PC-3 (cell line): ENCODE results near the gene PITX3. TPM values are rescaled to one million over a fixed set of nuclear protein-coding genes. Genes with fewer than 3 reads are reported as not detected.

ENCODE experiments used
- ATAC-seq: fragments of 200-7000 bp; cut with Tn5 transposase; 2 replicates; pipeline ENCODE4 v1.9.1; 2020; ENCODE audit warnings: mild to moderate bottlenecking, moderate library complexity
- BruUV-seq: library from RNA; stranded (reverse); fragments of 400-500 nt; replicated peaks from 2 replicates; lab custom pipeline; 2021; lab: Mats Ljungman, UMichigan
- CTCF ChIA-PET: fragments of 300-600 bp; sonication (Branson Sonifier 250); formaldehyde crosslinking; loops from one replicate; lab custom pipeline; 2022; ENCODE audit warnings: antibody characterized with exemption; lab: Charles Lee
- POLR2A ChIA-PET: fragments of 300-600 bp; sonication (Branson Sonifier 250); formaldehyde crosslinking; loops from one replicate; lab custom pipeline; 2022; ENCODE audit warnings: antibody characterized with exemption; ENCODE audit not compliant: unreplicated experiment; lab: Charles Lee
- DNase-seq: peaks from one replicate; pipeline ENCODE4 v3.0.0-alpha.2; 2015
- H2AFZ ChIP-seq: fragments of 300-600 bp; sonication (generic); 2 replicates; pipeline ENCODE4 v1.6.0; 2016; ENCODE audit warnings: antibody characterized with exemption, low read length
- H3F3A ChIP-seq: fragments of 300-600 bp; sonication (generic); one replicate; pipeline ENCODE4 v1.6.0; 2017; ENCODE audit warnings: antibody characterized with exemption, low read length, control low read depth, mild to moderate bottlenecking; ENCODE audit not compliant: unreplicated experiment
- H3K27ac ChIP-seq: fragments of 300-600 bp; sonication (generic); 2 replicates; pipeline ENCODE4 v1.5.1; 2016; ENCODE audit warnings: mild to moderate bottlenecking, low read length
- H3K27me3 ChIP-seq: fragments of 300-600 bp; sonication (generic); 2 replicates; pipeline ENCODE4 v1.6.1; 2016; ENCODE audit warnings: low read length, mixed read lengths
- H3K36me3 ChIP-seq: fragments of 300-600 bp; sonication (generic); 2 replicates; pipeline ENCODE4 v1.6.1; 2016; ENCODE audit warnings: low read depth, mixed run types, low read length, mixed read lengths
- H3K4me1 ChIP-seq: fragments of 300-600 bp; sonication (generic); 2 replicates; pipeline ENCODE4 v1.5.1; 2016; ENCODE audit warnings: low read length; ENCODE audit not compliant: insufficient read depth
- H3K4me2 ChIP-seq: fragments of 300-600 bp; sonication (generic); 2 replicates; pipeline ENCODE4 v1.6.0; 2016; ENCODE audit warnings: low read length
- H3K4me3 ChIP-seq: fragments of 300-600 bp; sonication (generic); 2 replicates; pipeline ENCODE4 v1.5.1; 2016; ENCODE audit warnings: mild to moderate bottlenecking, low read length, mixed read lengths
- H3K79me2 ChIP-seq: fragments of 300-600 bp; sonication (generic); 2 replicates; pipeline ENCODE4 v1.6.1; 2017; ENCODE audit warnings: low read length, mixed read lengths
- H3K9ac ChIP-seq: fragments of 300-600 bp; sonication (generic); 2 replicates; pipeline ENCODE4 v1.6.0; 2016; ENCODE audit warnings: mild to moderate bottlenecking, low read length
- H3K9me2 ChIP-seq: fragments of 300-600 bp; sonication (generic); replicated peaks from 2 replicates; pipeline ENCODE4 v1.6.1; 2016; ENCODE audit warnings: mixed run types, low read length, mixed read lengths
- H3K9me3 ChIP-seq: fragments of 300-600 bp; sonication (generic); 2 replicates; pipeline ENCODE4 v1.6.1; 2016; ENCODE audit warnings: low read length, mixed read lengths
- H4K20me1 ChIP-seq: fragments of 300-600 bp; sonication (generic); 2 replicates; pipeline ENCODE4 v1.6.1; 2016; ENCODE audit warnings: low read length, mixed read lengths
- EZH2 ChIP-seq: fragments of 300-600 bp; sonication (generic); IDR thresholded peaks from one replicate; pipeline ENCODE4 v1.6.1; 2017; ENCODE audit warnings: antibody characterized with exemption, mild to moderate bottlenecking, low read length; ENCODE audit not compliant: unreplicated experiment
- EZH2phosphoT487 ChIP-seq: fragments of 300-600 bp; sonication (generic); IDR thresholded peaks from 2 replicates; pipeline ENCODE4 v1.6.1; 2018; ENCODE audit warnings: mild to moderate bottlenecking, antibody characterized with exemption, low read length, borderline replicate concordance
- intact Hi-C: fragments of 100-400 bp; cut with micrococcal nuclease; formaldehyde crosslinking; loops from 2 replicates; pipeline ENCODE4 v1.9.0; 2023
- total RNA-seq: library from RNA; depleted of rRNA; stranded (reverse); fragments of >200 nt; gene quantifications from 2 replicates; pipeline ENCODE4 v1.2.3, GENCODE V29; 2014
- TF ChIP-seq, protein P1 (sequence below): fragments of 300-600 bp; sonication (generic); conservative IDR thresholded peaks from 2 replicates; pipeline ENCODE4 v1.5.1; 2017; ENCODE audit warnings: antibody characterized with exemption, low read depth, mild to moderate bottlenecking, low read length

PITX3 gene
- total RNA-seq, 1 experiment from 2014 or later, result not detected

DNA sequence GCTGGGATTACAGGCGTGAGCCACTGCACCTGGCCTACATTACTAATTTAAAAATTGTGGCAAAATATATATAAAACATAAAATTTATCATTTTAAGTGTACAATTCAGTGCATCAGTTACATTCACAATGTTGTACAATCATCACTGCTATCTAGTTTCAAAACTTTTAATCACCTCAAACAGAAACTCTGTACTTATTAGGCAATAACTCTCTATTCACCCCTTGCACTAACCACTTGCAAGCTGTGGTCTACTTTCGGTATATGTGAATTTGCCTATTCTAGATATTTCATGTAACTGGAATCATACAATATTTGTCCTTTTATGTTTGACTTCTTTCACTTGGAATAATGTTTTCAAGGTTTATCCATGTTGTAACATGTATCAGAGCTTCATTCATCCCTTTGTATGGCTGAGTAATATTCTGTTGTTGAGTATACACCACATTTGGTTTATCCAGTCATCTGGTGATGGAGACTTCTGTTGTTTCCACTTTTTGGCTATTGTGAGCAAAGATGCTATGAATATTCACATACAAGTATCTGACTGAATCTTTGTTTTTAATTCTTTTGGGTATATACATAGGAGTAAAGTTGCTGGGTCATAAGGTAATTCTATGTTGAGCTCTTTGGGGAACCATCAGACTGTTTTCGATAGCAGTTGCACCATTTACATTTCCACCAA, 29.6 kb downstream of the PITX3 start:
- POLR2A ChIA-PET, result no interaction called here
- BruUV-seq, result no TSS peak
- intact Hi-C loops, result no loop called here
- Histone ChIP-seq H3K4me3 (no peak overlapping the region), H3K4me1 (0 out of 2 replicates have a peak, but pooled peaks cover 5% of the 10 kb centered on the region), H2AFZ (no peak overlapping the region), H3K79me2 (no peaks in the 10 kb centered on the region), H3K27ac (no peak overlapping the region), H4K20me1 (no peaks in the 10 kb centered on the region), H3K9me3 (no peaks in the 10 kb centered on the region), H3K9me2 (no peaks in the 10 kb centered on the region), H3K4me2 (no peak overlapping the region), H3K27me3 (no peaks in the 10 kb centered on the region), H3K36me3 (no peaks in the 10 kb centered on the region), H3F3A (no peaks in the 10 kb centered on the region), H3K9ac (no peak overlapping the region)
- no peak for ATAC-seq
- TF ChIP-seq EZH2 (no peak), EZH2phosphoT487 (no peak)
- TF ChIP-seq, protein P1, sequence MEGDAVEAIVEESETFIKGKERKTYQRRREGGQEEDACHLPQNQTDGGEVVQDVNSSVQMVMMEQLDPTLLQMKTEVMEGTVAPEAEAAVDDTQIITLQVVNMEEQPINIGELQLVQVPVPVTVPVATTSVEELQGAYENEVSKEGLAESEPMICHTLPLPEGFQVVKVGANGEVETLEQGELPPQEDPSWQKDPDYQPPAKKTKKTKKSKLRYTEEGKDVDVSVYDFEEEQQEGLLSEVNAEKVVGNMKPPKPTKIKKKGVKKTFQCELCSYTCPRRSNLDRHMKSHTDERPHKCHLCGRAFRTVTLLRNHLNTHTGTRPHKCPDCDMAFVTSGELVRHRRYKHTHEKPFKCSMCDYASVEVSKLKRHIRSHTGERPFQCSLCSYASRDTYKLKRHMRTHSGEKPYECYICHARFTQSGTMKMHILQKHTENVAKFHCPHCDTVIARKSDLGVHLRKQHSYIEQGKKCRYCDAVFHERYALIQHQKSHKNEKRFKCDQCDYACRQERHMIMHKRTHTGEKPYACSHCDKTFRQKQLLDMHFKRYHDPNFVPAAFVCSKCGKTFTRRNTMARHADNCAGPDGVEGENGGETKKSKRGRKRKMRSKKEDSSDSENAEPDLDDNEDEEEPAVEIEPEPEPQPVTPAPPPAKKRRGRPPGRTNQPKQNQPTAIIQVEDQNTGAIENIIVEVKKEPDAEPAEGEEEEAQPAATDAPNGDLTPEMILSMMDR, result no peak
- DNase-seq, result no peak
- CTCF ChIA-PET, result no interaction called here

DNA sequence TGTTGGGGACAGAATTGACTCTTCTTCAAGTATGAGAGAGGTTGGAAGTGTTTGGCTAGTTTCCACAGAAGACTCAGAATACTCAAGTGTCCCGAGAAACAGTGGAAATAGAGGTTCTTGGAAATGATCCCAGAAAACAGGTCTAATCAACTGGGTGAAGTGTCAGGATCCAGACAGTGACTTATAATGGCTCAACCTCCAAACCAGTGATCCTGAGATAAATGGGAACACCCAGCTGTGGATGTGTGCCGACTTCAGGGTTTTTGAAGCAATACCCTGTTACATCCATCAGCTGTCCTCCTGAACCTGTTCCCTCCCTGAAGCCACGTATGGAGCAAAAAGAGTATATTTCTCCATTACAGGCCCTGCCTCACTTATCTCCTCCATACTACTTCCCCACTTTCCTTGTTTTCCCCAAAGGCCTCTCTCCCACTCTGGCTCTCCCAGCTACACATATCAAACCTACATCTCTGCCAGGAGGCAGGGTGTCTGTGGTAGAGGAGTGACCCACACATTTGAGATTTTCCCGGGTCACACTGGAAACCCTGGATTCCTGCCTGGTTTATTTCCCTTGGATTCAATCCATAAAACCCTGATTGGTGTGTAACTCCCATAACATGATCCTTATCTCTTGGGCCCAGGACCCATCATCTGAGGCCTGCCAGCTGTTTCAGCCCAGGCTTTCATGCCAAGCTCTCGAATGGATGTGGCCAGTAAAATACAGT, 32.8 kb downstream of the PITX3 start:
- DNase-seq (no peak), ATAC-seq (no peak)
- Histone ChIP-seq H3K4me1 (0 out of 2 replicates have a peak, but pooled peaks cover 5% of the 10 kb centered on the region), H3F3A (no peaks in the 10 kb centered on the region), H4K20me1 (no peaks in the 10 kb centered on the region), H3K27me3 (no peaks in the 10 kb centered on the region), H3K9me3 (no peaks in the 10 kb centered on the region), H3K9me2 (no peaks in the 10 kb centered on the region), H3K4me3 (no peak overlapping the region), H3K9ac (no peak overlapping the region), H2AFZ (no peak overlapping the region), H3K27ac (no peak overlapping the region), H3K36me3 (no peaks in the 10 kb centered on the region), H3K79me2 (no peaks in the 10 kb centered on the region), H3K4me2 (no peak overlapping the region)
- CTCF ChIA-PET, result no interaction called here
- POLR2A ChIA-PET, result no interaction called here
- TF ChIP-seq EZH2 (no peak), EZH2phosphoT487 (no peak)
- TF ChIP-seq, protein P1, result no peak
- intact Hi-C loops, result no loop called here
- BruUV-seq, result no TSS peak

DNA sequence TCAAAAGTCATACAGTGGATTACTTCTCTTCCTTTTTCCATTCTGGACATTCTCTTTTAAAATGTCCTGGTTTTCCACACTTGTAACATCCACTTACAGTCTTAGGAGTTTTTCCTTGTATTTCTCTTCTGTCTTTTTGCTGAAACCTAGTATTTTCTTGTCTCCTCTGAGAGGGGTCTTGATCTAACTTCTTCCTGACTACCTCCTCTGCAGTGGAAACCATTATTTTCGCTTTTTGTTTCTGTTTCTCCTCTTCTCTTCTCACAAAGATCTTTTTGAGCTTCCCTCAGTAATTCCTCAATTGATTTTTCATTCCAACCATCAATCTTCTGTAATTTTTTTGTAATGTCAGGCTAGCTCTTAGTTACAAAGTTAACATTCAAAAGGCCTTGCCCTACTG, 38.9 kb downstream of the PITX3 start:
- no peak overlapping the region for H2AFZ ChIP-seq
- CTCF ChIA-PET, result no interaction called here

More for the DNA sequence above, 38.9 kb downstream of the PITX3 start:
- Histone ChIP-seq H3K4me2 (no peak overlapping the region), H3K4me1 (0 out of 2 replicates have a peak, but pooled peaks cover 7% of the 10 kb centered on the region), H3K79me2 (no peaks in the 10 kb centered on the region), H3K36me3 (no peaks in the 10 kb centered on the region), H3K9me3 (no peaks in the 10 kb centered on the region), H4K20me1 (no peaks in the 10 kb centered on the region), H3K27me3 (no peaks in the 10 kb centered on the region), H3K9ac (no peak overlapping the region), H3F3A (no peaks in the 10 kb centered on the region), H3K27ac (no peak overlapping the region), H3K9me2 (no peaks in the 10 kb centered on the region), H3K4me3 (no peak overlapping the region)
- intact Hi-C loops, result no loop called here
- no peak for TF ChIP-seq EZH2
- TF ChIP-seq, protein P1, result no peak
- no peak for TF ChIP-seq EZH2phosphoT487
- POLR2A ChIA-PET, result no interaction called here
- no TSS peak for BruUV-seq
- no peak for DNase-seq
- ATAC-seq, result no peak
